Mesendoderm (in vitro differentiated cells): Measurements from ENCODE around the gene PROS1.

ENCODE experiments used
- DNase-seq: peaks from one replicate; pipeline ENCODE4 v3.0.0; 2013
- H2AK5ac ChIP-seq: 2 replicates; pipeline ENCODE4 v1.6.1; 2013; ENCODE audit warnings: low read length, inconsistent platforms
- H2BK120ac ChIP-seq: 2 replicates; pipeline ENCODE4 v1.6.1; 2013; ENCODE audit warnings: low read depth, mild to moderate bottlenecking, low read length, moderate library complexity, mixed read lengths
- H2BK15ac ChIP-seq: replicated peaks from 2 replicates; pipeline ENCODE4 v1.6.1; 2013; ENCODE audit warnings: low read depth, mild to moderate bottlenecking, moderate library complexity
- H2BK5ac ChIP-seq: 2 replicates; pipeline ENCODE4 v1.6.1; 2013; ENCODE audit warnings: low read length, inconsistent platforms
- H3K18ac ChIP-seq: 2 replicates; pipeline ENCODE4 v1.6.1; 2013; ENCODE audit warnings: mild to moderate bottlenecking, low read length, mixed read lengths
- H3K23ac ChIP-seq: one replicate; pipeline ENCODE4 v1.6.1; 2013; ENCODE audit warnings: low read length
- H3K27ac ChIP-seq: 2 replicates; pipeline ENCODE4 v1.5.1; 2013; ENCODE audit warnings: low read depth, mild to moderate bottlenecking, inconsistent platforms, low read length, moderate library complexity
- H3K27me3 ChIP-seq: 2 replicates; pipeline ENCODE4 v1.6.1; 2013; ENCODE audit warnings: low read length, control low read depth, mild to moderate bottlenecking, inconsistent platforms; ENCODE audit not compliant: insufficient read depth, poor library complexity
- H3K36me3 ChIP-seq: 2 replicates; pipeline ENCODE4 v1.6.1; 2013; ENCODE audit warnings: low read length, inconsistent platforms; ENCODE audit not compliant: control insufficient read depth, insufficient read depth
- H3K4ac ChIP-seq: one replicate; pipeline ENCODE4 v1.6.1; 2013; ENCODE audit warnings: low read depth, mild to moderate bottlenecking, low read length, moderate library complexity
- H3K4me1 ChIP-seq: 2 replicates; pipeline ENCODE4 v1.6.1; 2013; ENCODE audit warnings: low read depth, low read length, inconsistent platforms; ENCODE audit not compliant: control insufficient read depth
- H3K4me2 ChIP-seq: 2 replicates; pipeline ENCODE4 v1.6.1; 2013; ENCODE audit warnings: low read length
- H3K4me3 ChIP-seq: 2 replicates; pipeline ENCODE4 v1.5.1; 2013; ENCODE audit warnings: mild to moderate bottlenecking, low read length
- H3K56ac ChIP-seq: one replicate; pipeline ENCODE4 v1.6.1; 2013; ENCODE audit warnings: low read length
- H3K79me1 ChIP-seq: 2 replicates; pipeline ENCODE4 v1.6.1; 2013; ENCODE audit warnings: low read length, inconsistent platforms
- H3K79me2 ChIP-seq: 2 replicates; pipeline ENCODE4 v1.6.1; 2013; ENCODE audit warnings: mild to moderate bottlenecking, low read length; ENCODE audit not compliant: control insufficient read depth, insufficient read depth
- H3K9ac ChIP-seq: 2 replicates; pipeline ENCODE4 v1.6.1; 2013; ENCODE audit warnings: low read length, inconsistent platforms
- H4K5ac ChIP-seq: one replicate; pipeline ENCODE4 v1.6.1; 2013; ENCODE audit warnings: low read length
- H4K8ac ChIP-seq: one replicate; pipeline ENCODE4 v1.6.1; 2013; ENCODE audit warnings: low read depth, mild to moderate bottlenecking, control low read depth, low read length, moderate library complexity
- WGBS: extraction: QIAGEN DNeasy Blood & Tissue Kit; methylation state at CpG from one replicate; pipeline ENCODE4 v1.1.7; 2013; ENCODE audit warnings: low lambda C conversion rate, missing lambda C conversion rate; ENCODE audit not compliant: insufficient coverage; ENCODE audit errors: extremely low coverage; 5-methylcytosine and 5-hydroxymethylcytosine counted together

PROS1 gene

DNA sequence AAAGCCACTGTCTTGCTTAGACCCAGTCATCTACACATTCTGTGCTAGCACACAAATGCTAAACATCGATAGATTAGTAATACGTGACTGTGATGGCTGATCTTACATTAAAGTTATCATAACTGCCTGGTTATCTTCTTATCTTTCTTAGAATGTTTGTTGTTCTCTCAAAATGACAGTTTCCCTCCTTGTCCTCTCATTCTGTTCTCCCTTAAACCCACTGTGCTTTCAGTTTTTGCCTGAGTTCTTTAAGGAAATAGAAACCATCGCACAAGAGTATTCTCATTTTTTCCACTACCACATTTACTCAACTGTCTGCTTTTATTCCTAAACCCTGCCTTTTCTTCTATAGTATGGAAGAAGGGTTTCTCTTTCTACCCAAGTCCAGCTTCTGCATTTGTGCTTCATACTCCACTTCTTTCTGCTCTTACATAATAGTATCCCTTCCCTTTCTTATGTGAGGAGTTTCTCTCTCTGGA lies 37.6 kb upstream of the PROS1 start:
- WGBS: no CpG with 5 or more reads among the region's 3 CpGs
- Histone ChIP-seq H3K18ac (no peak overlapping the region), H3K79me1 (no peaks in the 10 kb centered on the region), H4K8ac (no peak overlapping the region), H3K9ac (no peak overlapping the region), H3K56ac (no peak overlapping the region), H2BK120ac (no peak overlapping the region), H3K27ac (no peak overlapping the region), H3K4ac (no peak overlapping the region), H4K5ac (no peak overlapping the region), H3K4me3 (no peak overlapping the region), H2BK5ac (no peak overlapping the region), H2BK15ac (no peak overlapping the region), H3K4me2 (no peak overlapping the region), H3K27me3 (no peaks in the 10 kb centered on the region), H2AK5ac (no peak overlapping the region), H3K4me1 (no peaks in the 10 kb centered on the region), H3K23ac (no peak overlapping the region), H3K36me3 (no peaks in the 10 kb centered on the region), H3K79me2 (no peaks in the 10 kb centered on the region)
- DNase-seq: no peak

GRCh38 chr3:94009608-94010007 lies 35.9 kb upstream of the PROS1 start:
- Histone ChIP-seq H3K9ac (no peak overlapping the region), H2BK5ac (no peak overlapping the region), H3K79me2 (no peaks in the 10 kb centered on the region), H2BK120ac (no peak overlapping the region), H3K56ac (no peak overlapping the region), H3K79me1 (no peaks in the 10 kb centered on the region), H3K4me3 (no peak overlapping the region), H3K4me2 (no peak overlapping the region), H3K27ac (no peak overlapping the region), H3K27me3 (no peaks in the 10 kb centered on the region), H3K4ac (no peak overlapping the region), H4K8ac (no peak overlapping the region), H3K18ac (no peak overlapping the region), H3K23ac (no peak overlapping the region), H2AK5ac (no peak overlapping the region), H3K4me1 (no peaks in the 10 kb centered on the region), H3K36me3 (no peaks in the 10 kb centered on the region), H2BK15ac (no peak overlapping the region), H4K5ac (no peak overlapping the region)
- no peak for DNase-seq
- no CpG with 5 or more reads among the region's 2 CpGs for WGBS

DNA sequence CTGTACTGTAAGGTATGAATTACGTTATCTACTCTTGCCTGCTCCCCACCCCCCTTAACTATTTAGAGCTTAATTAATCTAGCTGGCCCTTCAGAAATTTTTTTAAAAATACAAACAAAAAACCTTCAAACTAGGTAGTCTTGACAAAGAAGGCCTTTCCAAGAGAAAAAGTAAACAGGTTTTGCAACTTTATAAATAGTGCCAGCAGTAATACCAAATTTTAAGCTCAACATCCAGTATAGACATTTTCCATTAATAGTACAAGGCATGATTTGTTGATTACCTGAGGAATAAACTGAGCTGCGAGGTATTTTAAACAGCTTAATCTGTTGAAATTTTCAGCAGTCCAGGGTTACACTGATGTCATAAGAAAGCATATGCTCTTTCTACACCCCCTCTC lies 34.6 kb upstream of the PROS1 start:
- H3K4me3 ChIP-seq: no peak overlapping the region
- no peak overlapping the region for H2BK120ac ChIP-seq
- H3K27ac ChIP-seq: no peak overlapping the region
- H3K18ac ChIP-seq: no peak overlapping the region
- H3K27me3 ChIP-seq: no peaks in the 10 kb centered on the region
- H3K56ac ChIP-seq: no peak overlapping the region
- H2BK5ac ChIP-seq: no peak overlapping the region
- H3K79me2 ChIP-seq: no peaks in the 10 kb centered on the region
- no CpG with 5 or more reads among the region's 2 CpGs for WGBS
- H3K23ac ChIP-seq: no peak overlapping the region
- H4K5ac ChIP-seq: no peak overlapping the region
- no peak overlapping the region for H3K4ac ChIP-seq
- no peak overlapping the region for H3K9ac ChIP-seq
- no peak overlapping the region for H4K8ac ChIP-seq
- H2AK5ac ChIP-seq: no peak overlapping the region
- H3K79me1 ChIP-seq: no peaks in the 10 kb centered on the region
- DNase-seq: no peak
- H2BK15ac ChIP-seq: no peak overlapping the region
- H3K36me3 ChIP-seq: no peaks in the 10 kb centered on the region
- H3K4me2 ChIP-seq: no peak overlapping the region
- no peaks in the 10 kb centered on the region for H3K4me1 ChIP-seq

- Histone ChIP-seq H3K79me1 (no peaks in the 10 kb centered on the region), H3K79me2 (no peaks in the 10 kb centered on the region), H3K9ac (no peak overlapping the region), H3K56ac (no peak overlapping the region), H3K4me1 (no peaks in the 10 kb centered on the region), H3K27me3 (no peaks in the 10 kb centered on the region), H4K8ac (no peak overlapping the region), H3K4me2 (no peak overlapping the region), H3K4ac (no peak overlapping the region), H2BK120ac (no peak overlapping the region), H4K5ac (no peak overlapping the region), H2BK5ac (no peak overlapping the region), H3K4me3 (no peak overlapping the region), H3K18ac (no peak overlapping the region), H3K23ac (no peak overlapping the region), H3K36me3 (no peaks in the 10 kb centered on the region), H2BK15ac (no peak overlapping the region), H3K27ac (no peak overlapping the region), H2AK5ac (no peak overlapping the region)
- peak; percentile 59 for DNase-seq
- no CpG with 5 or more reads among the region's 4 CpGs for WGBS
Measured at GRCh38 chr3:94004301-94004910, 30.7 kb upstream of the PROS1 start.

DNA sequence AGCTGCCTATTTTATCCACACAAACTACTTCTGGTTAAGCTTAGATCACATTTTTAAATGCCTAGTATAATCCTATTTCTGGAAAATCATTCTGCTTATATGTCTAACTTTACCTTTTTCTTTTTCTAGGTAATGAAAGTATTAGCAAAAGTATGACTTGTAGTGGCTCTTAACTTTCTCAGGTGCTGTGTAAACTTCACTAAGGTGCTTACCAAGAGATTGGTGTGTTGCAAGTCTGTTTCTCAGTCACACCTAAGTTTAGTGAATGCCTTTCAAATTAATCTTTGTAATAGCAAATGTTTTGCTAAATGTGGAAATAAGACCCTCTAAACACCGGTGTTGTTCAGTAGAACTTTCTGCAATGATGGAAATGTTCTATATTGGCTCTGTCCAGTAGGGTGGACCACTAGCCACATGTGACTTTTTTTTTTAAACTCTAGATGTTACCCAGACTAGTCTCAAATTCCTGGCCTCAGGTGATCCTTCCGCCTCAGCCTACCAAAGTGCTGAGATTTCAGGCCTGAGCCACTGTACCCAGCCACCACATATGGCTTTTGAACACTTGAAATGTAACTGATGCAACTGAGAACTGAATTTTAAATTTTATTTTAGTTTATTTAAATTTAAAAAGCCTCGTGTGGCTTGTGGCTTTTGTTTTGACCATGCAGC lies 28.3 kb upstream of the PROS1 start:
- no peak overlapping the region for H3K9ac ChIP-seq
- H3K27me3 ChIP-seq: no peaks in the 10 kb centered on the region
- H3K18ac ChIP-seq: no peak overlapping the region
- no peaks in the 10 kb centered on the region for H3K4me1 ChIP-seq
- no peak overlapping the region for H3K4me2 ChIP-seq
- WGBS: no CpG with 5 or more reads among the region's 3 CpGs
- no peak overlapping the region for H2BK120ac ChIP-seq
- H2BK15ac ChIP-seq: no peak overlapping the region
- no peak overlapping the region for H3K4ac ChIP-seq
- H2AK5ac ChIP-seq: no peak overlapping the region
- H3K4me3 ChIP-seq: no peak overlapping the region
- no peaks in the 10 kb centered on the region for H3K79me2 ChIP-seq
- no peak for DNase-seq
- H3K36me3 ChIP-seq: no peaks in the 10 kb centered on the region
- no peak overlapping the region for H4K5ac ChIP-seq
- no peaks in the 10 kb centered on the region for H3K79me1 ChIP-seq
- no peak overlapping the region for H2BK5ac ChIP-seq
- H3K23ac ChIP-seq: no peak overlapping the region
- no peak overlapping the region for H4K8ac ChIP-seq
- H3K27ac ChIP-seq: no peak overlapping the region
- H3K56ac ChIP-seq: no peak overlapping the region

DNA sequence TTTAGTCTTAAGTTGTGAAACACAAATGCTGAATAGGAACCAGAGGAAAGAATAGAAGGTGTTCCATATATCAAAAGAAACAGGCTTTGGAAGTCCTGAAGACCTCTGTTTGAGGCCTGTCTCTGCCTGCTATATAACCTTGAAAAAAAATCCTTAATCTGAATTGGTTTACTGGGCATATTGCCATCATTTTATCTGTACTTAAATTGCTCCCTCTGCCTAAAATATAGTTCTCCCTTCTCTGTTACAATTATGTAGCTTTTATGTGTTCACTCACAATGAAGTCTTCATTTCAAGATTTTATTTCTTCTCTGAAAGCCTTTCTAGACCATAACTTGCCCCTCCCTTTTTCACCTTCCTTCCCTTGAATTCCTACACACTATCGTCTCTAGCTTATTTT lies 27.5 kb upstream of the PROS1 start:
- Histone ChIP-seq H3K4ac (no peak overlapping the region), H3K23ac (no peak overlapping the region), H3K79me1 (peaks cover 1% of the 10 kb centered on the region), H2BK5ac (no peak overlapping the region), H4K5ac (no peak overlapping the region), H3K4me2 (no peak overlapping the region), H3K4me3 (no peak overlapping the region), H3K56ac (no peak overlapping the region), H4K8ac (no peak overlapping the region), H3K18ac (no peak overlapping the region), H3K4me1 (no peaks in the 10 kb centered on the region), H2BK120ac (no peak overlapping the region), H3K27me3 (no peaks in the 10 kb centered on the region), H3K9ac (no peak overlapping the region), H3K36me3 (no peaks in the 10 kb centered on the region), H3K27ac (no peak overlapping the region), H3K79me2 (no peaks in the 10 kb centered on the region), H2BK15ac (no peak overlapping the region), H2AK5ac (no peak overlapping the region)
- no CpG with 5 or more reads among the region's 1 CpG for WGBS
- no peak for DNase-seq
